Stimulated activated CD4-positive, alpha-beta T cell treated with anti-CD3 and anti-CD28 coated beads, Interleukin-12 subunit alpha, Interleukin-12 subunit beta, amount 100 ng/mL, for 4 hours (primary cell): ENCODE data around the gene ZP2.
"Not testable (repeated sequence)": the region's sequence is repeated elsewhere in the genome, so short reads cannot be mapped to it uniquely, and the experiment has no call there.

Experiments used
- DNase-seq: peaks from one replicate; pipeline ENCODE4 v3.0.0-alpha.2; 2020

Gene ZP2

GRCh38 chr16:21211486-21211885 is at the start of gene ZP2:
Gene ZP2, minus strand, starts transcription at chr16:21211574. Its CDS starts 27 bp downstream, at chr16:21211547.
- no peak for DNase-seq

GRCh38 chr16:21257284-21257683 is 45.9 kb upstream of the ZP2 start:
- no peak for DNase-seq

- no peak for DNase-seq
Measured at GRCh38 chr16:21256636-21257035, 45.3 kb upstream of the ZP2 start.

DNA sequence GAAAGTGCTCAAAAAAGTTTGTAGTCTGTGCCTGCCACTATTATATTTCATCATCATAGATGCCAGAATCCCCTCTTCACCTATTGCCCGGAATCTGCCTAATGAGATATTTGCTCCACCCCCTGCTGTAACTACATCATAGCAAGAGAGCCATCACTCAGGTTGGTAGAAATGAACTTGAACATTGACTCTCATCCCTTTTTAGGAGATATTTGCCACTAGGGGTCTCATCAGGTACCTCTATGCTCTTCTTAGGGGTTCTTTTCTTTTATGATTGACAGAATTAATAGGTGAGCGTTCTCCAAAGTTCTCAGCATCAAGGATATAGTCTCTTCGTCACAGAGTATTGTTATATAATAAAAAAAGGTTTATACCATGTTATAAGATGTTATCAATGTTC is 42.1 kb upstream of the ZP2 start:
- no peak for DNase-seq

DNA sequence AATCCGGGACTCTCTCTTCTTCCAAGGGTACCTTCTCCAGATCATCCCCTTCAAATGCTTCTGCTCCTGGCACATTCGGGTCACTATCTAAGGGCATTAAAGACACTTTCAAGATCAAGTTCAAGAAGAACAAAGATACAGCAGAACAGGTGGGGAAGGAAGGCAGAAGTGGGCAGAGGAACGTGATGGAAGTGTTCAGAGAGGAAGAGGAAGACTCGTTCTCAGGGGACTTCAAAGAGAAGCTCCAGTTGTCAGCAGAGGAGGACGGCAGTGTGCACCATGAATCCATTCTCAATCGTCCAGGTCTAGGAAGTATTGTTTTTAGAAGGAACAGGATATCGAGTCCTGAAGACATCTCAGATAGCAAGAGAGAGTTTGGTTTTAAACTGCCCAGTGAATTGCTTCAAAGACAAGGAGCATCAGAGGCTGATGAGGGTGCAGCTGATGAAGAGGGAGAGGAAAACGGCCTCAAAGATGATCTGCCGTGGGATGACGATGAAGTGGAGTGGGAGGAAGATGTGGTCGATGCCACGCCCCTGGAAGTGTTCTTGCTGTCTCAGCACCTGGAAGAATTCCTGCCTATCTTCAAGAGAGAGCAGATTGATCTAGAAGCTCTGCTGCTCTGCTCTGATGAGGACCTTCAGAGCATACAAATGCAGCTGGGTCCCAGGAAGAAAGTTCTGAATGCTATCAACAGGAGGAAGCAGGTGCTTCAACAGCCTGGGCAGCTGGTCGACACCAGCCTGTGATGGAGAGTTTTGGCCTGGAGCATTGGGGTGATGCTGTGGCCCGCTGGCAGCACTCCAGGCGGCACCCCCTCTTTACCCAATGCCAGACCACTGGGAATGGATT is 38.9 kb upstream of the ZP2 start:
- DNase-seq, result no peak

DNA sequence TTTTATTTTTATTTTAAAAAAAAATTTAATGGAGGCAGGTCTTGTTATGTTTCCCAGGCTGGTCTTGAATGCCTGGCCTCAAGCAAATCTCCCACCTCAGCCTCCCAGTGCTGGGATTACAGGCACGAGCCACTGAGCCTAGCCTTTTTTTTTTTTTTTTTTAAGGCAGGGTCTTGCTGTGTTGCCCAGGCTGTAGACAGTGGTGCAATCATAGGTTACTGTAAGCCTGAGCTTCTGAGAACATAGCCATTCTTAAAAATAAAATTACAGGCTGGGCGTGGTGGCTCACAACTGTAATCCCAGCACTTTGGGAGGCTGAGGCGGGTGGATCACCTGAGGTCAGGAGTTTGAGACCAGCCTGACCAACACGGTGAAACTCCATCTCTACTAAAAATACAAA is 36.8 kb upstream of the ZP2 start:
- not testable (repeated sequence) for DNase-seq

DNA sequence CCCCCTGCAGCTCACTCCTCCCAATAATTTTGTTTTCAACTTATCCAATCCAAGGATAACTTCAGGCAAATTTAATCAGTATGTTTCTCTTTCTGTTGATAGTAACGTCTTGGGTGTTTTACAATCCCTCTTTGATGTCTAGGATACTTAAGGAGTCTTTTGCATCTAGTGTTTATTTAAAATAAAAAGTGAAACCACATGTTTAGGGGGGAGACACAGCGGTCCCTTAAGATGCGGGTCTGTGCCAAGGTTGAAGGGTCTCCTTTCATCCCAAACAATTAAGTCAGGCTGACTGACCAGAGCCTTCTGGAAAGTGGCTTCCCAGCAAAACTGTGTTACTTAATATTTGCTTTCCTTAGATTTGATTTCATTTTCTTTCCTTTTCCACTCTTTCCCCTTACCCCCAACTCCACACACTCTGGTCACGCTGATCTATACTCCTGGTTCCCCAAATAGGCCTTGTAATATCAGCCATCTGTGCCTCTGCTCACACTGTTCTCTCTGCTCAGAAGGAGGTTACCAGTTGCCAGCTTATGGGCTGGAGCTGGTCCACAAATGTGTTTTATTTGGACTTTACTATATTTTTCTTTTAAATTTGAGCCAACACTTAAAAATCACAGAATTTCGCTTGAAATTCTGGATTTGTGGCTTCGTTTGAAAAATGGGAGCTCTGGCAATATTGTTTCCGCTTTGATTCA is 33.3 kb upstream of the ZP2 start:
- no peak for DNase-seq

- no peak for DNase-seq
Measured at GRCh38 chr16:21242756-21243155, 31.4 kb upstream of the ZP2 start.

DNA sequence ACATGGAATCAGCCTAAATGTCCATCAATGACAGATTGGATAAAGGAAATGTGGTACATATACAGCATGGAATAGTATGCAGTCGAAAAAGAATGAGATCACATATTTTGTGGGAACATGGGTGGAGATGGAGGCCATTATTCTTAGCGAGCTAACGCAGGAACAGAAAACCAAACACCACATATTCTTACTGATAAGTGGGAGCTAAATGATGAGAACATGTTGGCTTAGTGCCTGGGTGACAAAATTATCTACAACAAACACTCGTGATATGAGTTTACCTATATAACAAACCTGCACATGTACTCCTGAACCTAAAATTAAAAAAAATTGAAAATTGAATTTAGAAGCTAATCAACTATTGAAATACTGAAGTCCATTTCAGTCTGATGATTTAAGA is 28.3 kb upstream of the ZP2 start:
- no peak for DNase-seq

DNA sequence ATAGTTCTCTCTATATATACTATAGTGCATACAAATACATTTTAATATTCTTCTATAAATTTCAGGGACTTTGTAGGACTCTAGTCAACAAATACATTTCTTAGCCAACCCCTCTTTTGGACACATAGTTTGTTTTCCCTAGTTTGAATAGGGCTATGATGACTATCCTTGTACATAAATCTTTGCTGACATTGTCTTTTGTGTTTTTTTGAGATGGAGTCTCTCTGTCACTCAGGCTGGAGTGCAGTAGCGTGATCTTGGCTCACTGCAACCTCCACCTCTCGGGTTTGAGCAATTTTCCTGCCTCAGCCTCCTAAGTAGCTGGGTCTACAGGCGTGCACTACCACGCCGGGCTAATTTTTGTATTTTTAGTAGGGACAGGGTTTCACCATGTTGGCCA is 25.5 kb upstream of the ZP2 start:
- DNase-seq, result no peak

GRCh38 chr16:21235199-21235585 is 23.8 kb upstream of the ZP2 start:
- DNase-seq, result no peak

DNA sequence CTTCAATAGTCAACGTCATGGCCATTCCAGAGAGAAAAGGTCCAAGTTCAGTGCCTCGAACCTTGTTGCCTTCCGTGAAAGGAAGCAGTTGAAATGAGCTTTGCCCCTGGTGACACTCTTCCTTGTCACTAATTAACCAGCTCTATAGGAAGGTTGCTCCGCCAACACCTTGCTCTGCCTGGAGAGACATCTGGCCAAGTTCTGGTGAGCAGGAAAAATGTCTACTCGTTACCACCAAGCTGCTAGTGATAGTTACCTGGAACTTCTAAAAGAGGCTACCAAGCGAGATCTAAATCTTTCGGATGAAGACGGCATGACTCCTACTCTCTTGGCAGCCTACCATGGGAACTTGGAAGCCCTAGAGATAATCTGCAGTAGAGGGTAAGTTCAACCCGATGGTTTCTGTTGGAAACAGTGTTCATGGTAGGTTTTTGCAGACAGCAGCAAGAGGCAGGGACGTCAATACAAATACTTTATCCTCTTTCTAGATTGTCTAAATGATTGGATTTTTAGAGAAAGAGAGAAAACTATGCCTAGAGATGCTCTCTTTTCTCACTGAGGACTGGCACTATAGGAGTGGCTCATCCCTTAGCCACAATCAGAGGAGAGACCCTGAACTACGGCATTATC is 22.3 kb upstream of the ZP2 start, which contains the start of gene ANKS4B:
Gene ANKS4B (plus strand): TSS at position 179 of the 630 bp plus-strand sequence. CDS start 39 bp downstream, at position 218.
- no peak for DNase-seq

GRCh38 chr16:21233045-21233520 is 21.7 kb upstream of the ZP2 start:
- no peak for DNase-seq

DNA sequence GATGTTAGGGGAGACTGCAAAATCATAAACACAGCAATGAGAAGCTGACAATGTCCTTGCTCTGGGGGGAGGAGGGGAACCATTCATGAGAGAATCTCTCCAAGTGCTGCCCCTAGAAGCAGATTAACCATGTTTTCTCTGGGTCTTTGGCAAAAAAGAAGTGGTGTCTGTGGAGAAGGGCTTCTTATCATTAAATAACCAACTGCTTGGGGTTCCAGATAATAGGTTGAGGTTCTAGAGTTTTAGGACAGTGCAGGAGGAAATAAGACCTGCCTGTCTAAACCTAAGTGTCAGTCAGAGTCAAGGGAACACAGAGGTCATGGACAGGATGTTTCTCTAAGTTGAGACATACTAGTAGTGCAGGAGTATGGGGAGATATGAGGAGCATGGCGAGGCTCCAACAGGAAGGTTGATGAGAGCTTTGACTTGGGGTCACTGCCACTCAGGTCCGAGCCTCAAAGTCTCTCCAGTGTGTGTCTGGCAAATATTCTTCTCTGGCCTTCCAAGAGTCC is 17.0 kb upstream of the ZP2 start:
- no peak for DNase-seq

- DNase-seq, result no peak
Measured at GRCh38 chr16:21227866-21228265, 16.5 kb upstream of the ZP2 start.

DNA sequence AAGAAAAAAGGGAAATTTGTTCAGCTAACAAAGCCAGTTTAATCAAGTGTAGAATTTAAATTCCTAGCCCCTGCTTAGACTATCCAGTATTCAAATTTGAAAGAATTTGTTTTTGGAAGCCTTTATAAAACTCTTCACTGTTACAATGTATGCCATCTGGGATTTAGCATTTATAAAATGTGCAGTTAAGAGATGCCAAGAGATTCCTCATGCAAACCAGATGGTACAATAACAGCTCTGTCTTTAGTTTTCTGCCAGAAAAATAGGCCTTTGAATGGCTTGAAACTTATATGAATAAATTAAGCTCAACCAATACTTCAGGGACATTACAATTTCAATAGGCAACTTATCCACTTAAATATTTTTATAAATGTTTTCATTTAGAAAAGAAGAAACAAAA is 15.4 kb upstream of the ZP2 start:
- DNase-seq, result no peak

DNA sequence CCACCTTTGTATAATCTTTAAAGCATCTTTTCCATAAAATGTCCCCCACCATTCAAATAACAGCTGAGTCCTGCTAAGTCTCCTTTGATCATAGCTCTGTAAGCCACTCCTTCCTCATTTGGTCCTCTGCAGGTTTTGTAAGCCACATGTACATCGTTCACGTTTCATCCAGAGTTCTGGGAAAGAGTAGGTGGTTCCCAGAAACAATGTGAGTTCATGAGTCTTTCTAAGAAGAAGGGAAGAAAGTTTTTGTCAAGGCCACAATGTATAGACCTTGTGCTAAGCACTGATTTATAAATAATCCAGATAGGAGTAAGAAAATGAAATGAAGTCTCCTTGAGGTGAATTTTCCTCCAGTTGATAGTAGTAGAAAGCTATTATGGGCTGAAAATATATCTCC is 13.4 kb upstream of the ZP2 start:
- DNase-seq, result no peak

- no peak for DNase-seq
Measured at GRCh38 chr16:21223787-21224186, 12.4 kb upstream of the ZP2 start.

- DNase-seq, result no peak
Measured at GRCh38 chr16:21222495-21223337, 11.3 kb upstream of the ZP2 start.

DNA sequence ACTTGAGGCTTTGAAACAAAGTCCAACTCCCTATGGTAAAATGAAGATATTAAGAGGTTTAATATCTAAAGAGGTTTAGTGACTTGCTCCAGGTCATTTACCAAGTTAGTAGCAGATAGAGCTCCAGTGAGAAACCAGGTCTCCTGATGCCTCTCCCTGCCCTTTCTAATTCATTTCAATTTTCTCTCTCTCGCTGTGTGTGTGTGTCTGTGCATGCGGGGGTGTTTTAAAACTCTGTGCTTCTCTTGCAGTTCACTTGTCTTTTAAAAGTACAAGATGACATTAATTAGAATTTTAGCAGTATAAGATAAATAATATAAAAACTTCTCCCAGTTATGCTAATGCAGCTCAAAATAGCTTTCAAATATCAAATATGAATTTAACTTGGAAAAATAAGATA is 8.2 kb upstream of the ZP2 start:
- DNase-seq, result no peak

GRCh38 chr16:21218153-21218552 is 6.8 kb upstream of the ZP2 start:
- no peak for DNase-seq

DNA sequence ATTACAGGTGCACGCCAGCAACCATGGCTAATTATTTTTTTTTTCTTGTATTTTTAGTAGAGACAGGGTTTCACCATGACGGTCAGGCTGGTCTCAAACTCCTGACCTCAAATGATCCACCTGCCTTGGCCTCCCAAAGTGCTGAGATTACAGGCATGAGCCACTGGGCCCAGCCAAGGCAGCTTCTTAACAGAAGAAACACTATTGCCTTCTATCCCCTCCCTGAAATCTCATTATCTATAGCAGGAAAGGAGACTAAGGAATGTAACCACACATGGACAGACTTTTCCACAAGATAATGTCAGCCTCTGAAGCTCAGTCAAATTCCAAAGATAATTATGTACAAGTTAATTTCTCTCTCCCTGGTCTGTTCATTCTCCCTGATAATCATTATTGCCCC is 5.7 kb upstream of the ZP2 start:
- no peak for DNase-seq

DNA sequence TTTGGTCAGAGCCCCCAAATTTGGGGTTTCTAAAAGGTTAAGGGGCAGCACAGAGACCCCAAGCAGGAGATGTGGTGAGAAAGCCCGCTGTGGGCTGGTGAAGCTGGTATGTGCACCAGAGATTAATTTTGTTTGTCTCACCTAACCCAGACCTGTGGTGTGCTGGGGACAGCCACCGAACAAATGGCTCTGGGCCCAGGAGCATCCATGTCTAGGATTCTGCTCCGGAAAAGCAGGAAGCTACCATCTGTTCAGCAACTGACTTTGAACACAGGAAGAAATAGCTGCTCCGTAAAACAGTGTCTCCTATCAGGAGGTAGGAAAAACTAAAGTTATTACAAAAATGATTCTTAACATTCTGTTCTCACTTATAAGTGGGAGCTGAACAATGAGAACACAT is 2.7 kb upstream of the ZP2 start:
- no peak for DNase-seq
